ENCODE results near the gene OR2L8. TPM values are rescaled to one million over a fixed set of nuclear protein-coding genes. Genes with fewer than 3 reads are reported as not detected.

OR2L8 gene
- total and polyA plus RNA-seq, 9 of the 15 experiments (the other 6 are each of a cell fraction or from before 2014, with no cell fraction given): not detected

DNA sequence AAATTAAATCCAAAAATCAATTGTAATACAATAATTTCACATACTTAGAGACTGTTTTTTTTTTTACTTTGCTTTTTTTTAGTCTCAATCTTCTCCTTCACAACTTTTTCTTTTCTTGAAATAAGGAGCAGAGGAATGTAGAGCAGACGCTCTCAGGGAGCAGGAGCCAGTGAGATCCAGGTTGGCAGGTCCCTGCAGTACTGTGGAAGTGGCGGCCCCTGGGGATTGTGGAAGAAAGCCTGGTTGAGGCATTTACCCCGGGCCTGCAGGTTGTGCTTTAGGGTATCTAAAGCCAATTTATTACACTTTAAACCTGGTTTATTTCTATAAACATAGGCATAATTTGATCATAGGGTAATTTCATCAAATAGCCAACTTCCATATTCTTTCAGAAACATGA lies 24.7 kb upstream of the OR2L8 start (continued):
- TF ChIP-seq, protein P1, sequence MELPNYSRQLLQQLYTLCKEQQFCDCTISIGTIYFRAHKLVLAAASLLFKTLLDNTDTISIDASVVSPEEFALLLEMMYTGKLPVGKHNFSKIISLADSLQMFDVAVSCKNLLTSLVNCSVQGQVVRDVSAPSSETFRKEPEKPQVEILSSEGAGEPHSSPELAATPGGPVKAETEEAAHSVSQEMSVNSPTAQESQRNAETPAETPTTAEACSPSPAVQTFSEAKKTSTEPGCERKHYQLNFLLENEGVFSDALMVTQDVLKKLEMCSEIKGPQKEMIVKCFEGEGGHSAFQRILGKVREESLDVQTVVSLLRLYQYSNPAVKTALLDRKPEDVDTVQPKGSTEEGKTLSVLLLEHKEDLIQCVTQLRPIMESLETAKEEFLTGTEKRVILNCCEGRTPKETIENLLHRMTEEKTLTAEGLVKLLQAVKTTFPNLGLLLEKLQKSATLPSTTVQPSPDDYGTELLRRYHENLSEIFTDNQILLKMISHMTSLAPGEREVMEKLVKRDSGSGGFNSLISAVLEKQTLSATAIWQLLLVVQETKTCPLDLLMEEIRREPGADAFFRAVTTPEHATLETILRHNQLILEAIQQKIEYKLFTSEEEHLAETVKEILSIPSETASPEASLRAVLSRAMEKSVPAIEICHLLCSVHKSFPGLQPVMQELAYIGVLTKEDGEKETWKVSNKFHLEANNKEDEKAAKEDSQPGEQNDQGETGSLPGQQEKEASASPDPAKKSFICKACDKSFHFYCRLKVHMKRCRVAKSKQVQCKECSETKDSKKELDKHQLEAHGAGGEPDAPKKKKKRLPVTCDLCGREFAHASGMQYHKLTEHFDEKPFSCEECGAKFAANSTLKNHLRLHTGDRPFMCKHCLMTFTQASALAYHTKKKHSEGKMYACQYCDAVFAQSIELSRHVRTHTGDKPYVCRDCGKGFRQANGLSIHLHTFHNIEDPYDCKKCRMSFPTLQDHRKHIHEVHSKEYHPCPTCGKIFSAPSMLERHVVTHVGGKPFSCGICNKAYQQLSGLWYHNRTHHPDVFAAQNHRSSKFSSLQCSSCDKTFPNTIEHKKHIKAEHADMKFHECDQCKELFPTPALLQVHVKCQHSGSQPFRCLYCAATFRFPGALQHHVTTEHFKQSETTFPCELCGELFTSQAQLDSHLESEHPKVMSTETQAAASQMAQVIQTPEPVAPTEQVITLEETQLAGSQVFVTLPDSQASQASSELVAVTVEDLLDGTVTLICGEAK (IDR thresholded peaks at IDR 0.05): no peak
- TF ChIP-seq, protein P1 (CRISPR knock-in tag; IDR thresholded peaks at IDR 0.05): no peak
- no peak for TF ChIP-seq MEF2D (tag; conservative IDR thresholded peaks at IDR 0.05; ENCODE audit: low read depth)
- no peak for TF ChIP-seq ZNF764 (CRISPR knock-in tag; IDR thresholded peaks at IDR 0.05; ENCODE audit: low read depth)
- TF ChIP-seq TAF9B (IDR thresholded peaks at IDR 0.05; ENCODE audit: partially characterized antibody): no peak
- TF ChIP-seq, protein P2, sequence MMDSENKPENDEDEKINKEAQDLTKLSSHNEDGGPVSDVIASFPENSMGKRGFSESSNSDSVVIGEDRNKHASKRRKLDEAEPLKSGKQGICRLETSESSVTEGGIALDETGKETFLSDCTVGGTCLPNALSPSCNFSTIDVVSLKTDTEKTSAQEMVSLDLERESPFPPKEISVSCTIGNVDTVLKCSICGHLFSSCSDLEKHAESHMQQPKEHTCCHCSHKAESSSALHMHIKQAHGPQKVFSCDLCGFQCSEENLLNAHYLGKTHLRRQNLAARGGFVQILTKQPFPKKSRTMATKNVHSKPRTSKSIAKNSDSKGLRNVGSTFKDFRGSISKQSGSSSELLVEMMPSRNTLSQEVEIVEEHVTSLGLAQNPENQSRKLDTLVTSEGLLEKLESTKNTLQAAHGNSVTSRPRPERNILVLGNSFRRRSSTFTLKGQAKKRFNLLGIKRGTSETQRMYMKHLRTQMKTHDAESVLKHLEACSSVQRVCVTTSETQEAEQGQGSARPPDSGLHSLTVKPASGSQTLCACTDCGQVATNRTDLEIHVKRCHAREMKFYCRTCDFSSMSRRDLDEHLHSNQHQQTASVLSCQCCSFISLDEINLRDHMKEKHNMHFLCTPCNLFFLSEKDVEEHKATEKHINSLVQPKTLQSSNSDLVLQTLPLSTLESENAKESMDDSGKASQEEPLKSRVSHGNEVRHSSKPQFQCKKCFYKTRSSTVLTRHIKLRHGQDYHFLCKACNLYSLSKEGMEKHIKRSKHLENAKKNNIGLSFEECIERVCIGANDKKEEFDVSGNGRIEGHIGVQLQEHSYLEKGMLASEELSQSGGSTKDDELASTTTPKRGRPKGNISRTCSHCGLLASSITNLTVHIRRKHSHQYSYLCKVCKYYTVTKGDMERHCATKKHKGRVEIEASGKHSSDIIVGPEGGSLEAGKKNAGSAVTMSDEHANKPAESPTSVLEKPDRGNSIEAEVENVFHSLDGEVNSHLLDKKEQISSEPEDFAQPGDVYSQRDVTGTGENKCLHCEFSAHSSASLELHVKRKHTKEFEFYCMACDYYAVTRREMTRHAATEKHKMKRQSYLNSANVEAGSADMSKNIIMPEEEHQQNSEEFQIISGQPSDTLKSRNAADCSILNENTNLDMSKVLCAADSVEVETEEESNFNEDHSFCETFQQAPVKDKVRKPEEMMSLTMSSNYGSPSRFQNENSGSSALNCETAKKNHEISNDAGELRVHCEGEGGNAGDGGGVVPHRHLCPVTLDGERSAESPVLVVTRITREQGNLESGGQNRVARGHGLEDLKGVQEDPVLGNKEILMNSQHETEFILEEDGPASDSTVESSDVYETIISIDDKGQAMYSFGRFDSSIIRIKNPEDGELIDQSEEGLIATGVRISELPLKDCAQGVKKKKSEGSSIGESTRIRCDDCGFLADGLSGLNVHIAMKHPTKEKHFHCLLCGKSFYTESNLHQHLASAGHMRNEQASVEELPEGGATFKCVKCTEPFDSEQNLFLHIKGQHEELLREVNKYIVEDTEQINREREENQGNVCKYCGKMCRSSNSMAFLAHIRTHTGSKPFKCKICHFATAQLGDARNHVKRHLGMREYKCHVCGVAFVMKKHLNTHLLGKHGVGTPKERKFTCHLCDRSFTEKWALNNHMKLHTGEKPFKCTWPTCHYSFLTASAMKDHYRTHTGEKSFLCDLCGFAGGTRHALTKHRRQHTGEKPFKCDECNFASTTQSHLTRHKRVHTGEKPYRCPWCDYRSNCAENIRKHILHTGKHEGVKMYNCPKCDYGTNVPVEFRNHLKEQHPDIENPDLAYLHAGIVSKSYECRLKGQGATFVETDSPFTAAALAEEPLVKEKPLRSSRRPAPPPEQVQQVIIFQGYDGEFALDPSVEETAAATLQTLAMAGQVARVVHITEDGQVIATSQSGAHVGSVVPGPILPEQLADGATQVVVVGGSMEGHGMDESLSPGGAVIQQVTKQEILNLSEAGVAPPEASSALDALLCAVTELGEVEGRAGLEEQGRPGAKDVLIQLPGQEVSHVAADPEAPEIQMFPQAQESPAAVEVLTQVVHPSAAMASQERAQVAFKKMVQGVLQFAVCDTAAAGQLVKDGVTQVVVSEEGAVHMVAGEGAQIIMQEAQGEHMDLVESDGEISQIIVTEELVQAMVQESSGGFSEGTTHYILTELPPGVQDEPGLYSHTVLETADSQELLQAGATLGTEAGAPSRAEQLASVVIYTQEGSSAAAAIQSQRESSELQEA (IDR thresholded peaks at IDR 0.05; ENCODE audit: low read depth): no peak
- no peak for TF ChIP-seq YBX1 (IDR thresholded peaks at IDR 0.05)
- TF ChIP-seq ZNF316 (IDR thresholded peaks at IDR 0.05): no peak
- TF ChIP-seq HMGN3 (IDR thresholded peaks at IDR 0.05; ENCODE audit: borderline replicate concordance, extremely low read depth, insufficient read length, low read depth, low read length): no peak
- TF ChIP-seq, protein P3, sequence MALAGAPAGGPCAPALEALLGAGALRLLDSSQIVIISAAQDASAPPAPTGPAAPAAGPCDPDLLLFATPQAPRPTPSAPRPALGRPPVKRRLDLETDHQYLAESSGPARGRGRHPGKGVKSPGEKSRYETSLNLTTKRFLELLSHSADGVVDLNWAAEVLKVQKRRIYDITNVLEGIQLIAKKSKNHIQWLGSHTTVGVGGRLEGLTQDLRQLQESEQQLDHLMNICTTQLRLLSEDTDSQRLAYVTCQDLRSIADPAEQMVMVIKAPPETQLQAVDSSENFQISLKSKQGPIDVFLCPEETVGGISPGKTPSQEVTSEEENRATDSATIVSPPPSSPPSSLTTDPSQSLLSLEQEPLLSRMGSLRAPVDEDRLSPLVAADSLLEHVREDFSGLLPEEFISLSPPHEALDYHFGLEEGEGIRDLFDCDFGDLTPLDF (CRISPR knock-in tag; IDR thresholded peaks at IDR 0.05): no peak
- no peak for TF ChIP-seq POLR3G (IDR thresholded peaks at IDR 0.05; ENCODE audit: extremely low read depth, insufficient read length, insufficient replicate concordance)

All from K562 (cell line).